ENCODE results near the gene CRACDL.
"Not testable (repeated sequence)": the region's sequence is repeated elsewhere in the genome, so short reads cannot be mapped to it uniquely, and the experiment has no call there.

The CRACDL gene

GRCh38 chr2:98903767-98904485, 32.1 kb downstream of the CRACDL start:
- no peak for DNase-seq

GRCh38 chr2:98903064-98903355, 33.0 kb downstream of the CRACDL start:
- no peak for DNase-seq

GRCh38 chr2:98902209-98903063, 33.6 kb downstream of the CRACDL start:
- DNase-seq: no peak

DNA sequence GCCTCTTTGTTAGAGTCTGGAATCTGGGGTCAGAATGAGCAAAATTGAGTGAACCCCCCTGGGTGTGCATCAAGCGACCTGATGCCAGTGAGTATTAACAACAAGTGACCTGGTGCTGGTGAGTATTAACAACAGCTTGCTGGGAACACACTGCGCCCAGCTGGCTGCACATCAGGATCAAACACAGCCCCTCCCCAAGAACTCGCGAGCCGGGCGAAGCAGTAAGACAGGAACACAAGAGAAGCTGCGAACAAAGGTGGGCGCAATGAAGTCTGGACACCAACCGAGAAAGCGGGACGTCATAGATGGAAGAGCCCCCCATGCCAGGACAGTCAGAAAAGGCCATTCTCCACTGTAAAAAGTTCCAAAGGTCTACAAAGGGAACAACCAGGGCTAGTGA, 34.3 kb downstream of the CRACDL start:
- no peak for DNase-seq

DNA sequence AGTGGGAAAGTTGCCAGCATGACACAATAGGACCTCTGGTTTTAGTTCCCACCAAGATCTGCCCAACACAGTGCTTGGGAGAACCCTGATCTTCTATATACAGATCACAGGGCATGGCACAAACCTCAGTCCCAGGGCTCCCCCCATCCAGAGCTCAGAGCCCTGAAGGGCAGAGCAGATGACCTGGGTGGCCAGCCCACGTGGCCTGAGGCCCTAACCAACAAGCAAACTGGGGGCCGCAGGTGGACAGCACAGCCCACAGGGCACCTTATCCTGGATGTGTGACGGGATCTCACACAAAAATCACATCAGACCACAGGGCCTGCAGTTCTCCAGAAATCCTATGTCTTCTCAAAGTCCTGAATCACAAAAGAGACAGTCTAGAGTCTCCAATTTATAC, 34.7 kb downstream of the CRACDL start:
- no peak for DNase-seq

DNA sequence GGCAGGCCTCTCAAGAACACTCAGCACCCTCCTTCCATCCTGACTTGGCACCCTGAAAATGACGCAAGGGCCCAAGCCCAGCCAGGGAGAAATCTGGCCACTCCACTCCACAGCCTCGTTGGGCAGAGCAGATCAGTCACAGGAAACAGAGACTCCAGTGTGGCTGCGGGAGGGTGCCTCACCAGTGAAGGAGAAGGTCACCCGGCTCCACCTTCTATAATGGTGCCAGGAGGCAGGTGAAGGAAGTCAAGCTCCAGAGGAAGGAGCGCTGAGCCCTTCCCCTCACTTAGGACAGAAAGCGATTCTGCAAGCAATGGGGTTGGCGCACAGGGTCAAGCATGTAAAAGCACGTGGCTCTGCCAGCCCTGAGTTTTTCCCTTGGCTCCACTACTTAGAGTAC, 35.3 kb downstream of the CRACDL start:
- no peak for DNase-seq

DNA sequence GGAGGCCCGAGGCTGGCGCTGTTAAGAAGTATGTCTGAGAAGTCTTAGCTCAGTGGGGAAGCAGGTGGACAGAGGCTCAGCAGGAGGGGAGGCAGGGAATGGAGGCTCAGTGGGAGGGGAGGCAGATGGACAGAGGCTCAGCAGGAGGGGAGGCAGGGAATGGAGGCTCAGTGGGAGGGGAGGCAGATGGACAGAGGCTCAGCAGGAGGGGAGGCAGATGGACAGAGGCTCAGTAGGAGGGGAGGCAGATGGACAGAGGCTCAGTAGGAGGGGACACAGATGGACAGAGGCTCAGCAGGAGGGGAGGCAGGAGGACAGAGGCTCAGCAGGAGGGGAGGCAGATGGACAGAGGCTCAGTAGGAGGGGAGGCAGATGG, 36.3 kb downstream of the CRACDL start:
- not testable (repeated sequence) for DNase-seq

DNA sequence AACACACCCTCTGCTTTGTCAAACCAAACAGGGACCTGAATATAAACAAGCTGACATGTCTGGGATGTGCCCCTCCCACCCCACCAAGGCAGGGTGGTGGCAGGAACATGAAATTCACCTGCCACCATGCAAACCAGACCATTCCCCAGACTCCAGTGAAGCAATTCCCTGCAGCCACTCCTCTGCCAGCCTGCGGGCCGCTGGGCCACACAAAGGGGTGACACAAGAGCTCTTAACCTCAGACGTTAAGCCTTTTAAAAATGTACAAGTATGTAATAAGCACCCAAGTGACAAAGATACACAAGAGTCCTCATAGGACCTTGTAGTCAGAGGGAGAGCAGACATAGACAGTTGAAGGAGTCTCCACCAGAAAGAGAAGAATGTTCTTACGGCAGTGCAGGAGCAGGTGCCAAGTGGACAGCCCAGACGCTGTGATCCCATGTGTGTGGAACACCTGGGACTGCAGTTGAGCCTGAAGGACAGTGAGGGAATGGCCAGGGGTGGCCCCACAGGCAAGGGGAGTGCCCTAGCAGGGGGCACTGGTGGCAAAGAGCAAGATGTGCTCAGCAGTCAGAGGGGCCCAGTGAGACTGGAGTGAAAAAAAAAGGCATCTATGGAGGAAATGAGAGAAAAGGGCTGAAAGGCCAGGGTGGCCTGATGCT, 36.9 kb downstream of the CRACDL start:
- no peak for DNase-seq

- no peak for DNase-seq
These were observed 37.6 kb downstream of the CRACDL start for GRCh38 chr2:98898423-98898841.

GRCh38 chr2:98897746-98898145, 38.3 kb downstream of the CRACDL start:
- no peak for DNase-seq

DNA sequence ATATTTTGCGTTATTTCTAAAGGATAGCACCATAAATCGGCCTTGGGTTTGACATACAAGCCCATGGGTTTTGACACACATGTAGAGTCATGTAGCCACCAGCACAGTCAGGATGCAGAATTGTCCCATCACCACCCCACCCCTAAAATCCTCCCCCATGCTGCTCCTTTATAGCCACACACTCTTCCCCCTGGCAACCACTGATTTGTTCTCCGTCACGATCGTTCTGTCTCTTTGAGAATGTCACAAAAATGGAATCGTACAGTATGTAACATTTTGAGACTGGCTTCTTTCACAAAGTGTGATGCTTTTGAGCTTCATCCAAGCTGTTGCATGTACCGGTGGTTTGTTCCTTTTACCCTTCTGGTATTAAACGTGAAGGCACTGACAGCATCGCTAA, 39.1 kb downstream of the CRACDL start:
- no peak for DNase-seq

- no peak for DNase-seq
These were observed 39.6 kb downstream of the CRACDL start for GRCh38 chr2:98896416-98896815.

GRCh38 chr2:98895901-98896300, 40.1 kb downstream of the CRACDL start:
- no peak for DNase-seq

- DNase-seq: no peak
These were observed 40.8 kb downstream of the CRACDL start for GRCh38 chr2:98895221-98895620.

- DNase-seq: no peak
These were observed 41.6 kb downstream of the CRACDL start for GRCh38 chr2:98894331-98895000.

GRCh38 chr2:98893911-98894321, 42.1 kb downstream of the CRACDL start:
- DNase-seq: no peak

- no peak for DNase-seq
These were observed 43.2 kb downstream of the CRACDL start for GRCh38 chr2:98892871-98893270.

DNA sequence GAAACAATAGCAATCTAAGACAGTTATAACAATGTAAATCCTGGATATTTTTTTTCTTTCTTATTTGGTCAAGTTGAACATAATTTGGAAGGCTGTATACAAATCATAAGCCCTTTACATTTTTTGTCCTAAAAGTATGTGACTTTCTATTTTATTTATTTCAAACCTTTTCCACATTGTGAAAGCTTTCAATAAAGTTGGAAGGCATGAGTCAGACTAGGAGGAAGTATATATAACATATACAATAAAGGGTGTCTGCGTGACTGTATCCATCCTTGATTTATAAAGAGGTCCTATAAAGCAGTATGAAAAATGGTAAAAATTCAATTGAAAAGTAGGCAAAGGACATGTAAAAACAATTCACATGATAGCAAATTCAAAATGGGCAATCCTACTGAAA, 44.4 kb downstream of the CRACDL start:
- DNase-seq: no peak

DNA sequence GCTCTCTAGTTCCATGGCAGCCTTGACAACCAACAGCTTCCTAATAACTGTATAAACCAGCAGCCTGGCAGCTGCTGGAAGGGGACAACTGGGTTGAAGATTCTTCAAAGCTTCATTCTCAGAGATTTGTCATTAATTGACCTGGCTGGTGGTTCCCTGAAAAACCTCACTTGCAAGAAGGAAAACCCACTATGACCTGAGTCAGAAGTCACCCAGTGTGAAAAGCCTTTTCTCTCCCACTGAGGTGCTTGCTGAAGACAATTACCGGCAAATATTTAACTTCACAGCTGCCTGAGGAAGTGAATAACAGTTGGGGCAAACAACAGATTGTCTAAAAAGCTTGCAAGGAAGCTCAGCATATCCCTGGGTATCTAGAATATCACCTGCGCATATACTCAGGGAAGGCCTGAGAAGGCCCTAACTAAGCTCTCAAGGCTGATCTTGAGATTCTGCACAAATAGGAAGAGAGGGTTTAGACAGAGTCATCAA, 49.9 kb downstream of the CRACDL start:
- DNase-seq: no peak

GRCh38 chr2:98884658-98885057, 51.4 kb downstream of the CRACDL start:
- DNase-seq: no peak

DNA sequence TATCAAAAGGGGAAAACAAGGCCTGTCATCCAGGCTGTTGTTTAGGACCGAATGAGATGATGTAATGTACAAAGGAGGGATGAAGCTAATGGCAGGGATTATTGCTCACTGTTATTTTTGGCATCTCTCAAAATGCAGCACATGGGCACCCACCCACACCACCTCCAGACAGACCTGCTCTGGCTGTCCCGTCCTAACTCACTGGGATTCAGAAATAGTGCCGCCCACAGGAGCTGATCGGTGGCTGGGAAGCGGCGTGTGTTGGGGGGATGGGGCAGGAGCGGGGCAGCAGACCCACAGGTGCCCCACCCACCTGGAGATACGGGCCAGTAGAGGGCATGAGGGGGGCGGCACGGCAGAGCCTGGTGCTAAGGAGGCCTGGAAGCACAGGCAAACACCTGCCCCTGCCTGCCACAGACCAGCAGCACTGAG, 52.2 kb downstream of the CRACDL start:
- no peak for DNase-seq

DNA sequence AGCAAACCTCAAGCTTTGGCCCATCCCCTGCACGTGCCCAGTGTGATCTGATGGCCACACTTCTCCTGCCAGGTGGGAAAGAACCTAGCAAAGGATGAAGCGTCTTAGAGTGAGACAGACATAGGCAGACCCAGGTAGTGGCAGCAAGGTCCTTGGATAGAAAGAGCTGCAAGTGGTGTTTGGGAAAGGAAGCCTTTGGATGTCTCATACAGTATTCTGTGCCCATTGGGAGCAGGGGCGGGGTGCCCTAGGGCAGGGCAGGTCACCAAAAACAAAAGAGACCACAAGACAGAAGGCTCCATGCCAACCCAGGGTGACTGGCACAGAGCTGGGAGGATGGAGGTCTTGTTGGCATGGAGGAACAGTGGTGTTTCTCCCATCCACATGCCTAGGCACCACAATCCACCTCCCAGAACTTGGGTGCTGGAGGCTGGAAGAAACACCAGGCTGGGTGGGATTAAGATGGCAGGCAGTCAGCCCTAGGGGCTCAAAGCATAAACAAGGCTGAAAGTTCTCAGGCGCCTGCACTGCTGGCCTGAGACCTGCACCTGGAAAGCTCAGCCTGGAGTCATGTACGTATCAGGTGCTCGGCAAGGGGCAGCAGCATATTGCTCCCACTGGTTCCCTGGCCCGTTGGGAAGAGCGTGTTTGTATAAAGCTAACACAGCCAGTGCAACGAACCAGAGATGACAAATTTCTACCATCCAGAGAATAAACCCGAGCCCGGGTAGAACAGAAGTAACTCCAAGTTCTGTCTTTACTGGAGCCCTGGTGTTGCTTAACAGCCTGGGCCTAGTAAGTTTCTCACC, 52.9 kb downstream of the CRACDL start:
- DNase-seq: no peak
